MG63 (cell line): Measurements from ENCODE around the gene CD226. TPM values are rescaled to one million over a fixed set of nuclear protein-coding genes. Genes with fewer than 3 reads are reported as not detected.
"Not testable (repeated sequence)": the region's sequence is repeated elsewhere in the genome, so short reads cannot be mapped to it uniquely, and the experiment has no call there.

ENCODE experiments used
- DNase-seq: peaks from one replicate; pipeline ENCODE4 v3.0.0-alpha.2; 2020
- H3K27me3 ChIP-seq: fragments of 250-450 bp; sonication (Bioruptor Pico); 2 replicates; pipeline ENCODE4 v1.5.1; 2020; ENCODE audit warnings: mild to moderate bottlenecking, moderate library complexity
- H3K36me3 ChIP-seq: fragments of 250-450 bp; sonication (Bioruptor Pico); 2 replicates; pipeline ENCODE4 v1.5.1; 2020; ENCODE audit warnings: mild to moderate bottlenecking, moderate library complexity
- H3K4me3 ChIP-seq: fragments of 250-450 bp; sonication (Bioruptor Pico); 2 replicates; pipeline ENCODE4 v1.5.1; 2020; ENCODE audit warnings: mild to moderate bottlenecking, moderate library complexity
- H3K9me3 ChIP-seq: fragments of 250-450 bp; sonication (Bioruptor Pico); 2 replicates; pipeline ENCODE4 v1.5.1; 2020; ENCODE audit warnings: mild to moderate bottlenecking, moderate library complexity
- total RNA-seq: library from RNA; depleted of rRNA; stranded (reverse); fragments of >200 nt; shearing (Covaris generic); gene quantifications from 2 replicates; pipeline ENCODE4 v1.2.3, GENCODE V29; 2014; ENCODE audit warnings: low replicate concordance; rRNA removed

The CD226 gene
- 0.07 and 0.10 TPM in 2 replicates for total RNA-seq

DNA sequence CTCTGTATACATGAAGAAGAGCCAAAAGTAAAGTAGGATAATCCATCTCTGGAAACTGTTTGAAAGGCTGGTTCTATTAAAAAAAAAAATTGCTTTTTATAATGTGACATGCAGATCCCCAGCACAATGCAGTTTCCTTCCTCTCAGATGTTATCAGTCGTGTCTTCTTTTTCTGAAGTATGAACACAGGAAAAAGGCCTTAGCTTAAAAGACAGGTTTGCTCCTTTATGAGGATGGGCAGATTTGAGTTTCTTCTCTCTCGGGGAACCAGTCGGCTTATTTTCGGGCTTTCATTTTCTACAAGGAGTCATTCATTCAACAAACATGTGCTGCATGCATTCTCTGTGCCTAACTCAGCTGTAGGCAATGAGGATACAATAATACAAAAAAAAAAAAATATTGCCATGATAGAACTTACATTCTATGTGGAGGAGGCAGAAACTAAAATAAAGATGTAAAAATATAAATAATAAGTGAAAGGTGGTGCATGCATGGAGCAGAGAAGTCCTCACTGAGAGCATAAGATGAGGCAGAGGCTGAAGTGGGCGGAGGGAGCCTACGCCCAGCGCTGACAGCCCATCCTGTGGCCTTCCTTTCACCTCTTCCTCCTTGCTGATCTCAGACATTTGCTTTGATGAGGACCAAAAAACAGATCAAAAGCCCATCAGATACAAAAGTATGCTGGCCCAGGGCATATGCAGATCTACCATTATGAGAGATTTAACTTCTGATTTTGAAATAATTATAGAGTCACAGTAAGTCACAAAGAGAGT, at the start of gene CD226:
TSS of gene CD226 (minus strand) at position 513 of the 773 bp plus-strand sequence. CDS start at position 46, 467 bp downstream.
- H3K36me3 ChIP-seq: no peaks in the 10 kb centered on the region
- no peaks in the 10 kb centered on the region for H3K9me3 ChIP-seq
- H3K4me3 ChIP-seq: no peak within 1 kb of the TSS
- no peaks in the 10 kb centered on the region for H3K27me3 ChIP-seq
- DNase-seq: no peak

DNA sequence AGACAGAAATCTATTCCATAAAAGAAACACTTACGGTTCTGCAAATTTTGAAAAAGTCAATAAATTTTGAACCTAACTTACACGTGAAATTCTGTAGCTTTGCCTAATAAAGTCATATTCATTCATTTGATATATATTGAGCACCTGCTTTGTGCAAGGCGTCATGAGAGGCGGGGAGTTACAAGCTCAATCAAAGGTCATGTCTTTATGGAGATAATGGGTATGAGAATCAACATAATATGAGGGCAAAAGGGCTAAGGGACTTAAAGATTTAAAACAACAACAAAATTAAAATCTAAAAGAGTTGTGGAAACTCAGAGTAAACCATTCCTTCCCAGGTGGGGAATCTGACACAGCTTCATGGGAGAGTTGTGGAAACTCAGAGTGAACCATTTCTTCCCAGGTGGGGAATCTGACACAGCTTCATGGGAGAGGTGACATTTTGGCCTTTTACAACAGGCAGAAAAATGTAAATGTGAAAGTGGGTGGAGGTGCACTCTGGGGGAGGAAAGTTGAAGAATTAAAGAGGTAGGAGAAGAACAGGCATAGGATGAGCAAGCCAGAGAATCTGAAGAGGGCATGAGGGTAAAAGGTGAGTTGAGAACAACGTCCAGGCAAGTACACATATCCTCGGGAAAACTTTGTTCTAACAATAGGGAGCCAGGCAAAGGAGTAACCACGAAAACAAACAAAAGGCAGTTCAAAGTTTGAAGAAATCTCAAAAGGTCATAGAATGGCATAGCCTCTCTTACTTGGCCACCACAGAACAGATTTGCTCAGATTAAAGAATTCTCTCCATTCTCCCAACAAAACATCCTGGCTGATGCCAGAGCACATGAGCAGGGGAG, 49.5 kb upstream of the CD226 start:
- Histone ChIP-seq H3K4me3 (no peak overlapping the region), H3K27me3 (no peaks in the 10 kb centered on the region), H3K36me3 (peaks cover 2% of the 10 kb centered on the region; the same call in 1 of the 2 replicates), H3K9me3 (no peaks in the 10 kb centered on the region)
- no peak for DNase-seq

DNA sequence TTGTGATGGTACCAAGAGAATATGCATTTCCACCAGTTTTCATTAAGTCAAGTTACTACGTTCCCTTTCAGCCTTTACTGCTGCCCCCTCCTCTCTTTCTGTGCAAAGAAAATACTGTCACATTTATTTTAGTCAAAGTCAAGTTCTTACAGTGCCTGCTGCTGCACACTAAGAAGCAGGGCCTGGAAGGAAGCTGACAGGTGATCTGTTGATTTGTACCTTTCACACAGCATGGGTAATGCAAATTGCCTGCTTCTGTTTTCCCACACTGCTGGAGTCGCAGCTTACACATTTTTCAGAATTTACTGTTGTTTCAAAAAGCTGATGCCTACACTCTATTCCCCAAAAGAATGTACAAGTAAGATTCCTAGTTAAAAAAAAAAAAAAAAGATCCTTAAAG, 48.7 kb upstream of the CD226 start:
- Histone ChIP-seq H3K4me3 (no peak overlapping the region), H3K27me3 (no peaks in the 10 kb centered on the region), H3K9me3 (no peaks in the 10 kb centered on the region), H3K36me3 (no peaks in the 10 kb centered on the region; the same call in 1 of the 2 replicates)
- DNase-seq: no peak

DNA sequence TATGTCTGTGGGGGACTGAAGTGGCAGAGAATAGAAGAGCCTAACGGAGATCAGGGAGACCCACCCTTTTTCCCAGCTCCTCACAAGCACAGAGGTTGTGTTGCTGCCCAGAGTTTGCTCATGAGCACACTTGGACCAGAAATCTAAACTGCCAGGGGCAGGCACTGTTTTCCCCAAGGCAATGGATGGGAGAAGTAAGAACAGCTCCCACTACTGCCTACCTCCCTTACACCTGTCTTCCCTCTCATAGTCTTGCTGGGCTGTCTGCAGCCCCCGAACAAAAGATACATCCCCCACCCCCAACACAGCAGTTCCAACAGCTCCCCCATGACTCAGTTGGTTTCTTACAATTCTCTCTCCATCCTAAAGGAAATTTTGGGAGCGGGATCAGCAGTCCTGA, 48.1 kb upstream of the CD226 start:
- H3K4me3 ChIP-seq: no peak overlapping the region

DNA sequence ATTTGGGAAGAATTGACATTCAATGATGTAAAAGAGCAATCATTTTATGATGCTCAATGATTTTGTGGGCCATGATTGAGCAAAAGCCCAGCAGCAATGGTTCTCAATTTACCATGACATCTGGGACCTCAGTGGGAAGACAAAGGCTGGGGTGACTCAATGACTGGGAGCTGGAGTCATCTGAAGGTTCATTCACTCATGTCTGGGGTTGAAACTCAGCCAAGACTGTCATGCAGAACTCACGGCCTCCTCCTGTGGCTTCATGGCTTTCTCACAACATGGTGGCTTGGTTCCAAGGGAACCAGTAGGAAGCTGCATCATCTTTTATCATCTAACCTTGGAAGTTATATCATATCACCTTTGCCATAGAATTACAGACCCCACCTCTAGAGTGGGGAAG, 45.1 kb upstream of the CD226 start:
- DNase-seq: no peak
- no peaks in the 10 kb centered on the region for H3K27me3 ChIP-seq
- H3K36me3 ChIP-seq: no peaks in the 10 kb centered on the region; the same call in 1 of the 2 replicates
- H3K9me3 ChIP-seq: peaks cover 7% of the 10 kb centered on the region; the same call in 1 of the 2 replicates
- H3K4me3 ChIP-seq: no peak overlapping the region

More for the DNA sequence above, 48.1 kb upstream of the CD226 start:
- DNase-seq: no peak
- Histone ChIP-seq H3K27me3 (no peaks in the 10 kb centered on the region), H3K9me3 (no peaks in the 10 kb centered on the region), H3K36me3 (no peaks in the 10 kb centered on the region; the same call in 1 of the 2 replicates)

DNA sequence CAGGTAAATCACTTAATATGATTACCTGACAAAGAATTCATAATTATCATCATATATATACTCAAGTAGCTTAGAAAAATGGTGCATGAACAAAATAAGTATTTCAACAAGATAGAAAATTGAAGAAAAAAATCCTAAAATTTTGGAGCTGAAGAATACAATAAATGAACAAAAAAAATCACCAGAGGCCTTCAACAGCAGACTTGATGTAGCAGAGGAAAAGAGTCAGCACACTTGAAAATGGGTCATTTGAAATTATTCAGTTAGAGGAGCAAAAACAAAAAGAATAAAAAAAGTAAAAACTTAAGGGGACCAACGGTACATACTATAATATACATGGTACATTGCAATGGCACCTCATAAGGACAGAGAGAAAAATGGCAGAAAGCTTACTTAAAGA, 40.2 kb upstream of the CD226 start:
- DNase-seq: no peak
- Histone ChIP-seq H3K36me3 (no peaks in the 10 kb centered on the region), H3K27me3 (no peaks in the 10 kb centered on the region), H3K4me3 (no peak overlapping the region), H3K9me3 (peaks cover 7% of the 10 kb centered on the region; the same call in 1 of the 2 replicates)

DNA sequence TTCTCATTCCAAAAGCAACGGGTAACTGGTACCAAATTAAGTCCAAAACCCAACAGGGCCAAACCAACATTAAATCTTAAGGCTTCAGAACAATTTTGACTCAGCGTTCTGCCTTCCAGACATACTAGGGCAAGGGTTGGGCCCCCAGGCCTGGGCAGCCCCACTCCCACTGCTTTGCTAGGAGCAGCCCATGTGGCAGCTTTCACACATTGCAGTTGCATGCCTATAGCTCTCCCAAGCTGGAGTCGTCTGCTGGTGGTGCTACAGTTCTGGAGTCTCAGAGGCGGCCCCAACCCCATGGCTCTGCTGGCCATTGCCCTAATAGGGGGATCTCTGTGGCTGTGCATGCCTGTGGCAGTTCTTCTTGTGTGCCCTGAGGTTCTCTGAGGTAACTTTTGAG, 37.6 kb upstream of the CD226 start:
- no peak overlapping the region for H3K4me3 ChIP-seq
- DNase-seq: no peak
- H3K9me3 ChIP-seq: peaks cover 7% of the 10 kb centered on the region; the same call in 1 of the 2 replicates
- H3K27me3 ChIP-seq: no peaks in the 10 kb centered on the region
- H3K36me3 ChIP-seq: no peaks in the 10 kb centered on the region

DNA sequence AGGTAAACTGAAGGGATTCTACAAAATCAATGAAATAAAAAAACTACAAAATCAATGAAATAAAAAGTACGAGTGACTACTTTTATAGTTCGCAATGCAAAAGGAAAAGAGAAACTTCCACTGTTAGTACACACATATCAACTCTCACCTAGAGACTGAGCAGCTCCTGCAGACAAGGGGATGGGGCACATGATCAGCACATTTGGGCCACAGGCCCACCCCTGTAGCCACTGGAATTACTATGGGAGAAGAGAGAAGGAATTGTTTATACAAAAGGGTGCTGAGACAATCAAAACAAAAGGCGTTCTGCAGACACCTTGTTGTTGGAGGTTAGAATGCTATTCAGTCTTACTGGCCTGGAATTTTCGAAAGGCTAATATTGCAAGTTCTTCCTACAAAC, 34.7 kb upstream of the CD226 start:
- no peaks in the 10 kb centered on the region; the same call in 1 of the 2 replicates for H3K36me3 ChIP-seq
- no peak for DNase-seq
- H3K27me3 ChIP-seq: no peaks in the 10 kb centered on the region
- H3K9me3 ChIP-seq: no peaks in the 10 kb centered on the region
- no peak overlapping the region for H3K4me3 ChIP-seq

DNA sequence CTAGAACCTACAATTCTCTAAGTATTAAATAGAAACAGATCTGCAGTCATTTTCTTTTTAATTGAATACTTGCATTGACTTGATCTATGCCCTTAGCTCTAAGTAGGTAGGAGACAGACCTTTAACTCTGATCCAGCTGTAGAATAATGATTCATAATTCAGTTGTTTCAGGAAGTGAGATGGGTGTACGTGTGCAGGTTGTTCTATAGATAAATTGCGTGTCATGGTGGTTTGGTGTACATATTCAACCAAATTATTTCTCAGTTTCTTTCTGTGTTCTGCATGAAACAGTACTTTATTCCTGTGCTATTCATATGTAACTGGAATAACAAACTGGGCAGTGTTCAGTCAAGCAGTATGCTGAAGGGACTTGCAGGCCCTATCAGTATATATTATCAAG, 34.3 kb upstream of the CD226 start:
- no peaks in the 10 kb centered on the region for H3K27me3 ChIP-seq
- no peaks in the 10 kb centered on the region for H3K9me3 ChIP-seq
- DNase-seq: no peak
- no peak overlapping the region for H3K4me3 ChIP-seq
- H3K36me3 ChIP-seq: no peaks in the 10 kb centered on the region; the same call in 1 of the 2 replicates

DNA sequence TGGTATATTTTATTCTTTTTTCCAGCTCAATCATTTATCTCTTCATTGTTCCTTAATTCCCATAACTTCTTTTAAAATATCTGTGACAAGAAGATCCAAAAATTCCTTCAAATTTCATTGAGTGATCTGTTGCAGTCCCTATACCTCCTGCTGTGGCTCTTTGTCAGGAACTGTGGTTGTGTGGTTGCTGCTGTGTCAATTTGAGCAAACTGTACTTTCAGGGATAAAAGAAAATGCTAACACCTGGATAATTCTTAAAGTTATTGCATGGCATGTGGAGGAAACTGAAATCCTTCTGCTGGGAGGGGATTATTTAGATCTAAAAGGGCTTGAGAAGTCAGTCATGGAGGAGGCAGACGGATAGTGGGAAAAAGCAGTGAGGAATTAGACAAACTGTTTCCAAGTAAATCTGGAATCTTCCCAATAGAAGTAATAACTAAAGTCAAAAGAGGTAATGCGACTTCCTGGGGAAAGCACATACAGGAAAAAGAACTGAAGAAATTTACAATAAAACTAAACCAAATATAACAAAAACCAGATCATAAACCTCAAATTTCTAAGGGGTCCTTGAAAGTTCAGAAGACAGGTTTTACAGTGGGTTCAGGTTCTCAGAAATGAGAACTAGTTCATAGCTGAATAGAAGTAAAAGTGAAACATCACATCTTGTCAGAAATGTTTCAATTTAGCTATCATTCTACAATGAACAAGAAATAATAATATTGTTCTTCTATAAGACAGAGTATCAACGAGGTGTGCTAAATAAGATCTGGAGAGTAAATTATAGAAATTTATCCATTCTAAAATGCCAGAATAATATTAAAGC, 33.5 kb upstream of the CD226 start:
- no peaks in the 10 kb centered on the region; the same call in 1 of the 2 replicates for H3K36me3 ChIP-seq
- H3K27me3 ChIP-seq: no peaks in the 10 kb centered on the region

DNA sequence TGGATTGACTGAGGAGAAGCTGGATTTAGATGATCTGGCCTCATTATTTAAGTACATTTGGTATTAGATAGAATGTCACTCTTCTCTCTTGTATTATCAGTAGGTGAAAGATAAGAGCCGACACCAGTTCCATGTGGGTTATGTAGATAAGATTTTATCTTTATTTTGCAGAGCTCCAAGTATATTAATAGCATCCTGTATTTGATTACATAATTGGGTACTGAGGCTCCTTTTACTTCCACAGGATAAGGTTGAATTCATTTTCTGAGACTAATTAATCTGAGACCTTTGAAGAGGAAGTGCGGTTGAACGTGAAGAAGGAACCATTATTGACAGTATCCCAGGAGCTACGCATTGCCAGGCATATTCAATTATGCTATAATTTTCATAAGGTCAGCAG, 32.8 kb upstream of the CD226 start:
- no peaks in the 10 kb centered on the region for H3K9me3 ChIP-seq
- H3K36me3 ChIP-seq: no peaks in the 10 kb centered on the region; the same call in 1 of the 2 replicates
- DNase-seq: no peak
- H3K4me3 ChIP-seq: no peak overlapping the region
- no peaks in the 10 kb centered on the region for H3K27me3 ChIP-seq

More for the DNA sequence above, 33.5 kb upstream of the CD226 start:
- no peak for DNase-seq
- H3K9me3 ChIP-seq: no peaks in the 10 kb centered on the region
- no peak overlapping the region for H3K4me3 ChIP-seq

DNA sequence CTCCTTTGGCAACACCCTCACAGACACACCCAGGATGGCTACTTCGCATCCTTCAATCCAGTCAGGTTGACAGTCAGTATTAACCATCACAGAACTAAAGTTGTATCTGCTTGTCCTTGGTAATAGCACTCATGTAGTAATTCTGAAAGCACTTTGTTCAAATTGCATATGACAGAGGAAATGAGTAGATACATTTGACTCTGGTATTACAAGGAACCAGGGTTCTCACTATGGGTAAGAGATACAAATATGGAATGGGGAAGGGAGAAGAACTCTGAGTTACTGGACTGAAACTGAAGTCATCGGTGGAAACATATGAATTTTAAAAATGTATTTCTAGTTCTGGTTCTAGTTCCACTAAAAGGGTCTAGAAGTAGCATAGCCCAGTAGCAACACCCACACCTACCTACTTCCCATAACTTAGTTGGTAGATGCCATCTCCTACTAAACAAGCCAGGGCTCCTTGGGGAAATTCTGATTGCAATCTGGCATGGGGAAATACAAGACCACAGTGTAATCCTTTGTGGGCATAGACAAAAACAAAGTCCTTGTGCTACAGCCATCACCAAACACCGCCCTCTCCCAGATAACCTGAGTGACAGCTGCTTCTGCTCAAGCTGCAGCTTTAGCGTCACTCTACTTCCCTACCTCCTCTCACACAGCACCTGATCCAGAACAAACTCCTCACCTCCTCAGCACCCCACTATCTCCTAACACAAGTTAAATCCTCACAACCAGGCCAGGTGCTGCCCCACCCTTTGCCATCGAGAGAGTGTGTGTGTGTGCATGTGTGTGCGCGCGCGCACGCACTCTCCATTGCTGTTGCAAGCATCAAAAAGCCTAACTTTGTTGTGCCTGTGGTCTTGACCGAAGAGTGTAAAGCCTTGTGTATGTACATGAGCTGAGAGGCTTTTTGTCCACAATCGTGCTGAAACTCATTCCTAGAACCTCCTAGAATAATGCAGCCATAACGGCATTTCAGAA, 31.4 kb upstream of the CD226 start:
- Histone ChIP-seq H3K9me3 (no peaks in the 10 kb centered on the region), H3K27me3 (no peaks in the 10 kb centered on the region), H3K36me3 (no peaks in the 10 kb centered on the region; the same call in 1 of the 2 replicates), H3K4me3 (no peak overlapping the region)
- DNase-seq: no peak

DNA sequence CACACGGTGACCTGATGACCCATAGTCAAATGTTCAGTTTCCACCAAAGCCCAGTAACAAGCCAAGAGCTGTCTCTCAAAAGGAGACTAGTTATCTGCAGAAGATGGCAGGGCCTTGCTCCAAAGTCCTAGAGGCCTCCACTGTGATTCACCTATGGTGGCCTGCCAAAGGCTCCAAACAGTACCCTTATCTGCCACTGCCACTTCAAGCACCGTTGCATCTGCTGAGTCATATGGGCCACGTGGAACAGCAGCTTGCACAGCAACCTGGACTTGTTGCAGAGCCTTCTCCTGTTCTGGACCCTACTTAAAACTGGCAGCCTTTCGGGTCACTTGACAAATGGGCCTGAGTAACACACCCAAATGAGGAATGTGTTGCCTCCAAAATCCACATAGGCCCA, 27.6 kb upstream of the CD226 start:
- not testable (repeated sequence) for H3K27me3 ChIP-seq, H3K36me3 ChIP-seq, H3K4me3 ChIP-seq, H3K9me3 ChIP-seq
- DNase-seq: peak; percentile 6

DNA sequence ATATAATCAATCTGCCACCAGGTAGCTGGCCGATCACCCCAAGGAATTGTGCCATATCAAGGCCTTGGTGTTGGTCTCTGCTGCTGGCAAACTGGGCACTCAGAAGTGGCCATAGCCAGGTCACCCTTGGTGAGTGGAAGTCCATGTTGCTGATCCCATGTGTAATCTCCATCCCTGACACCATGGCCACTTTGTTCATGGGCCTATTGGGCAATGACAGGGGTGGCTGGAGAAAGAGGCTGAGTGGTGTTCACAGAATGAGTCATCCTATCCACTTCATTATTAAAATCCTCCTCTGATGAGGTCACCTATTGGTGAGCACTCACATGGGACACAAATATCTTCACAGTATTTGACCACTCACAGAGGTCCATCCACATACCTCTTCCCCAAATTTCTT, 26.7 kb upstream of the CD226 start:
- H3K36me3 ChIP-seq: no peaks in the 10 kb centered on the region; the same call in 1 of the 2 replicates
- DNase-seq: no peak

DNA sequence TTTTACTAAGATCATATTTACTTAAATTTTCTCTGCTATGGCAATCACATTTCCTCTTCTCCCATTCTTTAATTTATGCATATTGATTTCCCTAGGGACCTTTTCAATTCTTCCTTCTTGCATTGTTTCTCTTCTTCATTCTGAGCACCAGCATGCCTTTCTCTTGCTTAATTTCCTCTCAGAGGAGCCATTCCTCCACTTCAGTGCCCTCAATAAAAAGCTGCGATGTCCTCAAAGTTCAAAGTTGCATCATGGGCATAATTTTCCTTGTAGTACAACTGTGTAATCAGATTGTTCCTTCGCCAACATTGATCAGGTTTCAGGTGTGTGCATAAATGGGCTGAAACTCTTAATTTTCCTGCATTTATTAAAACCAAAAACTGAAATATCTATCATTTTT, 21.8 kb upstream of the CD226 start:
- Histone ChIP-seq H3K4me3 (no peak overlapping the region), H3K9me3 (no peaks in the 10 kb centered on the region), H3K27me3 (no peaks in the 10 kb centered on the region), H3K36me3 (no peaks in the 10 kb centered on the region)
- no peak for DNase-seq

More for the DNA sequence above, 26.7 kb upstream of the CD226 start:
- Histone ChIP-seq H3K9me3 (no peaks in the 10 kb centered on the region), H3K4me3 (no peak overlapping the region), H3K27me3 (no peaks in the 10 kb centered on the region)
